ENCODE results near the gene FAM184B. TPM values are rescaled to one million over a fixed set of nuclear protein-coding genes. Genes with fewer than 3 reads are reported as not detected.

FAM184B gene
- total RNA-seq, 1 donor from 2014 or later, result not detected

DNA sequence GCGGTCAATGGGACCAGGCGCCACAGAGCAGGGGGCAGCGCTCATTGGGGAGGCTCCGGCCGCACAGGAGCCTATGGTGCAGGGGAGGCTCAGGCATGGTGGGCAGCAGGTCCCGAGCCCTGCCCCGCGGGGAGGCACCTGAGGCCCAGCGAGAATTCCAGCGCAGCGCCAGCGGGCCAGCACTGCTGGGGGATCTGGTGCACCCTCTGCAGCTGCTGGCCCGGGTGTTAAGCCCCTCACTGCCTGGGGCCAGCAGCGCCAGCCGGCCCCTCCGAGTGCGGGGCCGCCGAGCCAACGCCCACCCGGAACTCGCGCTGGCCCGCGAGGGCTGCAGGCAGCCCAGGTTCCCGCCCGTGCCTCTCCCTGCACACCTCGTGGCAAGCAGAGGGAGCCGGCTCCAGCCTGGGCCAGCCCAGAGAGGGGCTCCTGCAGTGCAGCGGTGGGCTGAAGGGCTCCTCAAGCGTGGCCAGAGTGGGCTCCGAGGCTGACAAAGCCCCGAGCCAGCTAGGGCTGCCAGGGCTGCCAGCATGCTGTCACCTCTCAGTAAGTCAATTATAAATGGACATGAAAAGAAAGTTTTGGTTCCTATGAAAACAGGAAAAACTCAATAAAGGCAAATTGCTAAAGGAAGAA is 14.5 kb downstream of the FAM184B start:
- no peaks in the 10 kb centered on the region for H3K27me3 ChIP-seq
- no peaks in the 10 kb centered on the region for H3K4me1 ChIP-seq
- H3K9me3 ChIP-seq, result no peaks in the 10 kb centered on the region
- H3K4me3 ChIP-seq, result no peak overlapping the region
- intact Hi-C loops (cut with DNase I), result no loop called here
- DNase-seq (ENCODE audit: extremely low spot score in 2 of 2), result no peak
- H3K36me3 ChIP-seq, result no peaks in the 10 kb centered on the region
- no peak overlapping the region for H3K27ac ChIP-seq
- TF ChIP-seq, protein P1, sequence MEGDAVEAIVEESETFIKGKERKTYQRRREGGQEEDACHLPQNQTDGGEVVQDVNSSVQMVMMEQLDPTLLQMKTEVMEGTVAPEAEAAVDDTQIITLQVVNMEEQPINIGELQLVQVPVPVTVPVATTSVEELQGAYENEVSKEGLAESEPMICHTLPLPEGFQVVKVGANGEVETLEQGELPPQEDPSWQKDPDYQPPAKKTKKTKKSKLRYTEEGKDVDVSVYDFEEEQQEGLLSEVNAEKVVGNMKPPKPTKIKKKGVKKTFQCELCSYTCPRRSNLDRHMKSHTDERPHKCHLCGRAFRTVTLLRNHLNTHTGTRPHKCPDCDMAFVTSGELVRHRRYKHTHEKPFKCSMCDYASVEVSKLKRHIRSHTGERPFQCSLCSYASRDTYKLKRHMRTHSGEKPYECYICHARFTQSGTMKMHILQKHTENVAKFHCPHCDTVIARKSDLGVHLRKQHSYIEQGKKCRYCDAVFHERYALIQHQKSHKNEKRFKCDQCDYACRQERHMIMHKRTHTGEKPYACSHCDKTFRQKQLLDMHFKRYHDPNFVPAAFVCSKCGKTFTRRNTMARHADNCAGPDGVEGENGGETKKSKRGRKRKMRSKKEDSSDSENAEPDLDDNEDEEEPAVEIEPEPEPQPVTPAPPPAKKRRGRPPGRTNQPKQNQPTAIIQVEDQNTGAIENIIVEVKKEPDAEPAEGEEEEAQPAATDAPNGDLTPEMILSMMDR (IDR thresholded peaks at IDR 0.05), result no peak
- TF ChIP-seq POLR2A (IDR thresholded peaks at IDR 0.05) (no peak), POLR2AphosphoS5 (IDR thresholded peaks at IDR 0.05; ENCODE audit: insufficient read depth in 1 of 2, low read depth in 1 of 2) (no peak)

DNA sequence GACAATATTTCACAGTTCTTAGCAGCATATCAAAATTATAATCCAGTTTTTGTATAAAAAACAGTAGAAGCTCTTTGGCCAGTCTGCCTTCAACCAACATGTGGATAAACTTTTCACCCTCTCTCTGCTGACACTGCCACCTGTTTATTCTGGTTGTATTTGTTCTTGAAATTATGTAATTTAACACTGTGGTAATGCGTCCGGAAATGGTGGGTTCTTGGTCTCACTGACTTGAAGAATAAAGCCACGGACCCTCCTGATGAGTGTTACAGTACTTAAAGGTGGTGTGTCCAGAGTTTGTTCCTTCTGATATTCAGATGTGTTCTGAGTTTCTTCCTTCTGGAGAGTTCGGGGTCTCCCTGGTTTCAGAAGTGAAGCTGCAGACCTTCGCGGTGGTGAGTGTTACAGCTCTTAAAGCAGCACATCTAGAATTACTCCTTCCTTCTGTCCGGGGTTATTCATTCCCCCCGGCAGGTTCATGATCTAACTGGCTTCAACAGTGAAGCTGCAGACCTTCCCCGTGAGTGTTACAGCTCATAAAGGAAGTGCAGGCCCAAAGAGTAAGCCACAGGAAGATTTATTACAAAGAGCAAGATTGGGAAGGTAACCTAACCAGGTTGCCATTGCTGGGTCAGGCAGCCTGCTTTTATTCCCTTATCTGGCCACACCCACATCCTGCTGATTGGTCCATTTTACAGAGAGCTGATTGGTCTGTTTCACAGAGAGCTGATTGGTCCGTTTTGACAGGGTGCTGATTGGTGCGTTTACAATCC is 15.7 kb downstream of the FAM184B start:
- Histone ChIP-seq H3K9me3 (no peaks in the 10 kb centered on the region), H3K27ac (no peak overlapping the region), H3K27me3 (no peaks in the 10 kb centered on the region), H3K36me3 (no peaks in the 10 kb centered on the region), H3K4me1 (no peaks in the 10 kb centered on the region), H3K4me3 (no peak overlapping the region)
- TF ChIP-seq, protein P1 (IDR thresholded peaks at IDR 0.05), result no peak
- TF ChIP-seq POLR2AphosphoS5 (IDR thresholded peaks at IDR 0.05; ENCODE audit: insufficient read depth in 1 of 2, low read depth in 1 of 2) (no peak), POLR2A (IDR thresholded peaks at IDR 0.05) (no peak)
- DNase-seq (ENCODE audit: extremely low spot score in 2 of 2), result no peak
- intact Hi-C loops (cut with DNase I), result no loop called here

DNA sequence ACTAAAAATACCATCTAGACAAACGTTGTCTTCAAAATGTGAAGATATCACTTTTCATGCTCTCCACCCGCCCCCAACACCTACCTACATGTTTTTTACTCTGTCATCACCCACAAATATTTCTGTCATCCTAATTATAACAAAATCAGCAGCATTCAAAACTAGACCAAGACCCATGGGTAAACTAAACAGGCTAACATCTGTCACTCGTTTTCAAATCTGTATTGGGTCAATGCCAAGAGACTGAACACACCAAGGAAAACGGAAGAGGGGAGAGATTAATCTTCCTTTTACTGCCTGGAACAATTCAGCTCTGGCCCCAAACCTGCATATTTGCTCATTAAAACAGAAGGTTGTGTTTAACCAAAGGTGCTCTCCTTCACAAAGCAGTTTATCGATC is 17.5 kb downstream of the FAM184B start:
- no peak overlapping the region for H3K4me3 ChIP-seq
- H3K27ac ChIP-seq, result no peak overlapping the region
- no peaks in the 10 kb centered on the region for H3K4me1 ChIP-seq
- H3K9me3 ChIP-seq, result no peaks in the 10 kb centered on the region
- intact Hi-C loops (cut with DNase I), result no loop called here
- no peak for DNase-seq (ENCODE audit: extremely low spot score in 2 of 2)
- TF ChIP-seq POLR2A (IDR thresholded peaks at IDR 0.05) (no peak), POLR2AphosphoS5 (IDR thresholded peaks at IDR 0.05; ENCODE audit: insufficient read depth in 1 of 2, low read depth in 1 of 2) (no peak)
- TF ChIP-seq, protein P1 (IDR thresholded peaks at IDR 0.05), result no peak
- no peaks in the 10 kb centered on the region for H3K36me3 ChIP-seq
- no peaks in the 10 kb centered on the region for H3K27me3 ChIP-seq

DNA sequence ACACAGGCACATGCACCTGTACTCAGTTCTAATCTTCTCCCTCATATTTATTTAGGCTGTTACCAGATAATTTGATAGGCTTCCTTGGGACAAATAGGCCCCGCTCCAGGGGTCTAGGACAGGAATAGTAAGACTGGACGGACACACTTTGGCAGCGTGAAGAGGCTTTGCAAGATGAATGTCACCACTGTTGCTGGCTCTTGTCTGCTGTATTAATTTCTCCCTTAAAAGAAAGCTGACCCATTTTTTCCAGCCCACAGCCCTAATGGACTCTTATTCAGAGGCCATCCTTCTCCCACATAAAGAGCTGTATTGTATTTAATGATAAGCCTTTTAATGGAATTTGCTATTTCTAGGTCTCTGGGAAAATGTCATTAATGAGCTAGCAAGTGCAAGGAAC is 18.0 kb downstream of the FAM184B start:
- Histone ChIP-seq H3K4me3 (no peak overlapping the region), H3K27me3 (no peaks in the 10 kb centered on the region), H3K4me1 (no peaks in the 10 kb centered on the region), H3K36me3 (no peaks in the 10 kb centered on the region), H3K27ac (no peak overlapping the region), H3K9me3 (no peaks in the 10 kb centered on the region)
- TF ChIP-seq POLR2AphosphoS5 (IDR thresholded peaks at IDR 0.05; ENCODE audit: insufficient read depth in 1 of 2, low read depth in 1 of 2) (no peak), POLR2A (IDR thresholded peaks at IDR 0.05) (no peak)
- intact Hi-C loops (cut with DNase I), result no loop called here
- no peak for DNase-seq (ENCODE audit: extremely low spot score in 2 of 2)

DNA sequence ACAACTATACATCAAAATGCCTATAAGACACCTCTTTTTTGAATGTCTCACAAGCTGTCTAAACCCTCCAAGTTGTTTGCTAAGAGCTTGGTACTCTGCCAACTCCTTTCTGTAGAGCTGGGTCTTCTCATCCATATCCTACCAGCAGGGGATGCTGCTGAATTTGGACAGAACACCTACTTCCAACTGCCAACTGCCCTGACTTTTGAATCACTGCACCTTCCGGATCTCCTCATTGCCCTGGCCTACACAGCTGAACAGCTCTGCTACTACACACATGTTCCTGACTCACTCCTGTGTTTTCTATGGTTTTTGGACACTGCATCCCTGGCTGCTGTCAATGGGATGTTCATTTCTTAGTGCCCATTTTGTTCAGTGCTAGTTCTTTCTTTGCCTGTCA is 18.7 kb downstream of the FAM184B start:
- TF ChIP-seq, protein P1 (IDR thresholded peaks at IDR 0.05), result no peak
- TF ChIP-seq POLR2AphosphoS5 (IDR thresholded peaks at IDR 0.05; ENCODE audit: insufficient read depth in 1 of 2, low read depth in 1 of 2), result no peak
- no peak for TF ChIP-seq POLR2A (IDR thresholded peaks at IDR 0.05)
- no peak for DNase-seq (ENCODE audit: extremely low spot score in 2 of 2)
- no peaks in the 10 kb centered on the region for H3K27me3 ChIP-seq
- no peaks in the 10 kb centered on the region for H3K36me3 ChIP-seq
- no peaks in the 10 kb centered on the region for H3K4me1 ChIP-seq
- H3K9me3 ChIP-seq, result no peaks in the 10 kb centered on the region
- H3K4me3 ChIP-seq, result no peak overlapping the region
- intact Hi-C loops (cut with DNase I), result no loop called here
- no peak overlapping the region for H3K27ac ChIP-seq

Measured in vagina (tissue), 2 donors.